Natural killer cell (primary cell): ENCODE data around the gene TMEM236. TPM values are rescaled to one million over a fixed set of nuclear protein-coding genes. Genes with fewer than 3 reads are reported as not detected.

Experiments
- ATAC-seq, 3 donors: fragments of 150-1000 bp in 2 of 3; fragments of 200-7000 bp in 1 of 3; cut with Tn5 transposase; 1 replicate in 1 of 3; 2 replicates in 2 of 3; pipeline ENCODE4 v1.10.0; 2021; ENCODE audit warnings: mild to moderate bottlenecking in 2 of 3, moderate library complexity in 2 of 3
- DNase-seq, 2 donors: peaks; one replicate each; pipeline versions ENCODE4 v3.0.0 to v3.0.0-alpha.2; 2013 to 2021; ENCODE audit warnings: mixed read lengths in 1 of 2
- H3K27ac ChIP-seq: one replicate; pipeline ENCODE4 v1.5.1; 2013; ENCODE audit warnings: mild to moderate bottlenecking, low read length
- H3K27me3 ChIP-seq: one replicate; pipeline ENCODE4 v1.6.1; 2013; ENCODE audit warnings: low read length; ENCODE audit not compliant: control insufficient read depth, insufficient read depth
- H3K36me3 ChIP-seq: one replicate; pipeline ENCODE4 v1.6.1; 2013; ENCODE audit warnings: low read length; ENCODE audit not compliant: control insufficient read depth, insufficient read depth
- H3K4me1 ChIP-seq: one replicate; pipeline ENCODE4 v1.6.1; 2013; ENCODE audit warnings: low read length; ENCODE audit not compliant: control insufficient read depth, insufficient read depth
- H3K4me3 ChIP-seq: one replicate; pipeline ENCODE4 v1.5.1; 2013; ENCODE audit warnings: low read length
- H3K9me3 ChIP-seq: one replicate; pipeline ENCODE4 v1.6.1; 2013; ENCODE audit warnings: low read length; ENCODE audit not compliant: control insufficient read depth, insufficient read depth
- H3K27ac Mint-ChIP-seq, 2 donors: one replicate each; pipeline ENCODE4 v1.8.0; 2022; ENCODE audit warnings: mild to moderate bottlenecking in 2 of 2, mixed read lengths in 2 of 2, moderate library complexity in 1 of 2
- H3K27me3 Mint-ChIP-seq, 2 donors: one replicate each; pipeline ENCODE4 v1.8.0; 2022; ENCODE audit warnings: low read depth in 2 of 2, mixed read lengths in 2 of 2
- H3K36me3 Mint-ChIP-seq: one replicate; pipeline ENCODE4 v1.8.0; 2022; ENCODE audit warnings: mixed read lengths
- H3K4me1 Mint-ChIP-seq, 2 donors: one replicate each; pipeline ENCODE4 v1.8.0; 2022; ENCODE audit warnings: mixed read lengths in 2 of 2
- H3K4me3 Mint-ChIP-seq: one replicate; pipeline ENCODE4 v1.8.0; 2022; ENCODE audit warnings: mild to moderate bottlenecking, moderate library complexity, mixed read lengths
- H3K9me3 Mint-ChIP-seq, 2 donors: one replicate each; pipeline ENCODE4 v1.8.0; 2022; ENCODE audit warnings: mixed read lengths in 2 of 2
- CTCF ChIP-seq: fragments of 200-600 bp; IDR thresholded peaks from one replicate; pipeline ENCODE4 v1.8.0; 2022; ENCODE audit warnings: antibody characterized with exemption
- WGBS: methylation state at CpG from one replicate; pipeline ENCODE4 v1.1.7; 2013; ENCODE audit warnings: missing lambda C conversion rate; ENCODE audit not compliant: insufficient coverage; 5-methylcytosine and 5-hydroxymethylcytosine counted together
- intact Hi-C: fragments of 100-400 bp; cut with micrococcal nuclease; formaldehyde crosslinking; loops from one replicate; pipeline ENCODE4 v1.14.2; 2022
- total RNA-seq, 4 donors: library from RNA; stranded (reverse); fragments of 120-200 nt in 1 of 4; gene quantifications; one replicate each; pipeline versions ENCODE4 v1.2.3 to v1.2.4, GENCODE V29; 2013 to 2022

TMEM236 gene
- total RNA-seq, 3 donors from 2014 or later (not counting 1 experiment from before 2014, with no cell fraction given), result 0.16 to 0.20 (median 0.16) TPM

GRCh38 chr10:17814973-17815372 is 63.0 kb downstream of the TMEM236 start:
- ATAC-seq, result no peak
- H3K4me1 Mint-ChIP-seq, result peaks cover 0 to 4% of the 10 kb centered on the region in 2 donors
- Histone ChIP-seq H3K27ac (no peak overlapping the region), H3K36me3 (no peaks in the 10 kb centered on the region), H3K4me1 (peaks cover 2% of the 10 kb centered on the region), H3K27me3 (no peaks in the 10 kb centered on the region), H3K4me3 (no peak overlapping the region), H3K9me3 (no peaks in the 10 kb centered on the region)
- no peak for DNase-seq
- H3K27ac Mint-ChIP-seq, result no peak overlapping the region
- TF ChIP-seq CTCF, result no peak
- H3K27me3 Mint-ChIP-seq, result peaks cover 9 to 14% of the 10 kb centered on the region in 2 donors
- no peaks in the 10 kb centered on the region for H3K36me3 Mint-ChIP-seq
- peaks cover 0 to 2% of the 10 kb centered on the region in 2 donors for H3K9me3 Mint-ChIP-seq
- no peak overlapping the region for H3K4me3 Mint-ChIP-seq
- intact Hi-C loops, result no loop called here
- WGBS, result 79% methylated on average over 3 of the region's 5 CpGs

GRCh38 chr10:17816199-17816598 is 64.2 kb downstream of the TMEM236 start:
- Histone ChIP-seq H3K9me3 (no peaks in the 10 kb centered on the region), H3K36me3 (no peaks in the 10 kb centered on the region), H3K27me3 (no peaks in the 10 kb centered on the region), H3K4me1 (peaks cover 2% of the 10 kb centered on the region), H3K4me3 (no peak overlapping the region), H3K27ac (no peak overlapping the region)
- Mint-ChIP-seq H3K27me3 (peaks cover 7 to 8% of the 10 kb centered on the region in 2 donors), H3K9me3 (peaks cover 0 to 2% of the 10 kb centered on the region in 2 donors), H3K4me3 (no peak overlapping the region), H3K36me3 (no peaks in the 10 kb centered on the region), H3K4me1 (no peaks in the 10 kb centered on the region), H3K27ac (no peak overlapping the region)
- 80% methylated on average over 7 of the region's 7 CpGs for WGBS
- ATAC-seq (no peak), DNase-seq (no peak)
- intact Hi-C loops, result no loop called here
- no peak for TF ChIP-seq CTCF

GRCh38 chr10:17817316-17817715 is 65.3 kb downstream of the TMEM236 start:
- Mint-ChIP-seq H3K27me3 (peaks cover 7 to 8% of the 10 kb centered on the region in 2 donors), H3K9me3 (peaks cover 0 to 2% of the 10 kb centered on the region in 2 donors), H3K36me3 (no peaks in the 10 kb centered on the region), H3K4me3 (no peak overlapping the region), H3K4me1 (no peaks in the 10 kb centered on the region), H3K27ac (no peak overlapping the region)
- ATAC-seq, result no peak
- TF ChIP-seq CTCF, result no peak
- 85% methylated on average over 1 of the region's 1 CpG for WGBS
- Histone ChIP-seq H3K4me3 (no peak overlapping the region), H3K36me3 (no peaks in the 10 kb centered on the region), H3K9me3 (no peaks in the 10 kb centered on the region), H3K27ac (no peak overlapping the region), H3K27me3 (no peaks in the 10 kb centered on the region), H3K4me1 (peaks cover 2% of the 10 kb centered on the region)
- no peak for DNase-seq
- intact Hi-C loops, result no loop called here

GRCh38 chr10:17817790-17818189 is 65.8 kb downstream of the TMEM236 start:
- H3K4me3 ChIP-seq, result no peak overlapping the region
- Mint-ChIP-seq H3K4me1 (no peaks in the 10 kb centered on the region), H3K4me3 (no peak overlapping the region), H3K36me3 (no peaks in the 10 kb centered on the region), H3K27me3 (peaks cover 8 to 10% of the 10 kb centered on the region in 2 donors), H3K9me3 (peaks cover 0 to 2% of the 10 kb centered on the region in 2 donors), H3K27ac (no peak overlapping the region)
- intact Hi-C loops, result no loop called here
- WGBS, result 78% methylated on average over 2 of the region's 3 CpGs
- no peaks in the 10 kb centered on the region for H3K36me3 ChIP-seq
- H3K27ac ChIP-seq, result no peak overlapping the region
- H3K4me1 ChIP-seq, result peaks cover 2% of the 10 kb centered on the region
- TF ChIP-seq CTCF, result no peak
- no peaks in the 10 kb centered on the region for H3K27me3 ChIP-seq
- ATAC-seq (no peak), DNase-seq (no peak)
- no peaks in the 10 kb centered on the region for H3K9me3 ChIP-seq
